IMR-90 (cell line): ENCODE measurements around the gene SAMD11. TPM values are rescaled to one million over a fixed set of nuclear protein-coding genes. Genes with fewer than 3 reads are reported as not detected.

Source experiments
- ATAC-seq: fragments of 200-7000 bp; cut with Tn5 transposase; 2 replicates; pipeline ENCODE4 v1.9.1; 2020; ENCODE audit warnings: low read depth, mild to moderate bottlenecking, moderate library complexity
- BruUV-seq: library from RNA; stranded (reverse); fragments of 400-500 nt; replicated peaks from 2 replicates; lab custom pipeline; 2021; lab: Mats Ljungman, UMichigan
- CTCF ChIA-PET: fragments of 300-600 bp; formaldehyde crosslinking; extraction: SDS; loops from one replicate; lab custom pipeline; 2021; ENCODE audit warnings: antibody characterized with exemption; lab: Yijun Ruan, JAX
- POLR2A ChIA-PET: fragments of 300-600 bp; sonication (Branson Sonifier 250); formaldehyde crosslinking; loops from one replicate; lab custom pipeline; 2022; ENCODE audit warnings: antibody characterized with exemption; ENCODE audit not compliant: unreplicated experiment; lab: Charles Lee
- DNase-seq: peaks from one replicate; pipeline ENCODE4 v3.0.0; 2013
- H2AFZ ChIP-seq: replicated peaks from 2 replicates; pipeline ENCODE3; 2013; ENCODE audit warnings: low read length, mild to moderate bottlenecking; ENCODE audit not compliant: poor library complexity
- H2AK5ac ChIP-seq: 2 replicates; pipeline ENCODE4 v1.6.1; 2013; ENCODE audit warnings: low read depth, low read length, inconsistent platforms
- H2AK9ac ChIP-seq: replicated peaks from 2 replicates; pipeline ENCODE3; 2013; ENCODE audit warnings: mild to moderate bottlenecking, low read depth, low read length, moderate library complexity; ENCODE audit not compliant: poor library complexity
- H2BK120ac ChIP-seq: 2 replicates; pipeline ENCODE4 v1.6.1; 2013; ENCODE audit warnings: low read depth, low read length, inconsistent platforms
- H2BK15ac ChIP-seq: 3 replicates; pipeline ENCODE4 v1.6.1; 2013; ENCODE audit warnings: low read depth, low read length, inconsistent platforms
- H2BK20ac ChIP-seq: 2 replicates; pipeline ENCODE4 v1.6.1; 2013; ENCODE audit warnings: low read depth, mild to moderate bottlenecking, inconsistent platforms, low read length, moderate library complexity
- H2BK5ac ChIP-seq: 2 replicates; pipeline ENCODE4 v1.6.1; 2013; ENCODE audit warnings: mild to moderate bottlenecking, low read depth, low read length, inconsistent platforms; ENCODE audit not compliant: poor library complexity, severe bottlenecking
- H3K14ac ChIP-seq: replicated peaks from 2 replicates; pipeline ENCODE4 v1.6.1; 2013; ENCODE audit warnings: low read depth, low read length, inconsistent platforms
- H3K18ac ChIP-seq: 2 replicates; pipeline ENCODE4 v1.6.1; 2013; ENCODE audit warnings: low read depth, low read length, control low read depth
- H3K23ac ChIP-seq: 2 replicates; pipeline ENCODE4 v1.6.1; 2013; ENCODE audit warnings: low read depth, low read length, inconsistent platforms
- H3K27ac ChIP-seq: 2 replicates; pipeline ENCODE4 v1.5.1; 2013; ENCODE audit warnings: mild to moderate bottlenecking, control low read depth, low read length; ENCODE audit not compliant: insufficient read depth
- H3K27me3 ChIP-seq: 2 replicates; pipeline ENCODE4 v1.6.1; 2013; ENCODE audit warnings: low read length; ENCODE audit not compliant: control insufficient read depth, insufficient read depth
- H3K36me3 ChIP-seq: 2 replicates; pipeline ENCODE4 v1.6.1; 2013; ENCODE audit warnings: low read length, mixed read lengths; ENCODE audit not compliant: control insufficient read depth, insufficient read depth
- H3K4ac ChIP-seq: 2 replicates; pipeline ENCODE4 v1.6.1; 2013; ENCODE audit warnings: low read depth, low read length, inconsistent platforms
- H3K4me1 ChIP-seq: 2 replicates; pipeline ENCODE4 v1.6.1; 2013; ENCODE audit warnings: low read length, mixed read lengths; ENCODE audit not compliant: control insufficient read depth, insufficient read depth
- H3K4me2 ChIP-seq: 2 replicates; pipeline ENCODE4 v1.6.1; 2013; ENCODE audit warnings: low read depth, mild to moderate bottlenecking, control low read depth, low read length, moderate library complexity
- H3K4me3 ChIP-seq: 2 replicates; pipeline ENCODE4 v1.5.1; 2013; ENCODE audit warnings: low read depth, mild to moderate bottlenecking, control low read depth, low read length, moderate library complexity; ENCODE audit not compliant: insufficient read depth
- H3K56ac ChIP-seq: 2 replicates; pipeline ENCODE4 v1.6.1; 2013; ENCODE audit warnings: low read length, inconsistent platforms; ENCODE audit not compliant: insufficient read depth; ENCODE audit errors: extremely low read depth
- H3K79me1 ChIP-seq, 2 experiments: 2 replicates each; pipeline ENCODE4 v1.6.1; 2013; ENCODE audit warnings: low read length in 2 of 2, inconsistent platforms in 1 of 2, low read depth in 1 of 2
- H3K9ac ChIP-seq: 2 replicates; pipeline ENCODE4 v1.6.1; 2013; ENCODE audit warnings: low read depth, low read length, control low read depth
- H3K9me1 ChIP-seq: 2 replicates; pipeline ENCODE4 v1.6.1; 2013; ENCODE audit warnings: low read length, inconsistent platforms; ENCODE audit not compliant: insufficient read depth
- H3K9me3 ChIP-seq: 2 replicates; pipeline ENCODE4 v1.6.1; 2013; ENCODE audit warnings: low read length; ENCODE audit not compliant: control insufficient read depth, insufficient read depth
- H4K20me1 ChIP-seq: 2 replicates; pipeline ENCODE4 v1.6.1; 2013; ENCODE audit warnings: low read length, inconsistent platforms; ENCODE audit not compliant: insufficient read depth
- H4K5ac ChIP-seq: 2 replicates; pipeline ENCODE4 v1.6.1; 2013; ENCODE audit warnings: mild to moderate bottlenecking, low read depth, low read length, control low read depth
- H4K8ac ChIP-seq, 2 experiments: 2 replicates each; pipeline ENCODE4 v1.6.1; 2013; ENCODE audit warnings: low read depth in 2 of 2, low read length in 2 of 2, control low read depth in 1 of 2, inconsistent platforms in 1 of 2
- H4K91ac ChIP-seq: 2 replicates; pipeline ENCODE4 v1.6.1; 2013; ENCODE audit warnings: low read depth, low read length, inconsistent platforms; ENCODE audit not compliant: insufficient read depth
- BHLHE40 ChIP-seq: fragments of 150-350 bp; IDR thresholded peaks from 2 replicates; pipeline ENCODE4 v1.6.1; 2016; ENCODE audit warnings: mild to moderate bottlenecking, low read depth, low read length
- CEBPB ChIP-seq: IDR thresholded peaks from 2 replicates; pipeline ENCODE4 v1.6.1; 2012; ENCODE audit warnings: low read depth, low read length, improper control_type of control experiment
- CHD1 ChIP-seq: IDR thresholded peaks from 2 replicates; pipeline ENCODE4 v1.6.1; 2012; ENCODE audit warnings: low read depth, low read length, improper control_type of control experiment
- FOS ChIP-seq: fragments of 150-350 bp; IDR thresholded peaks from 2 replicates; pipeline ENCODE4 v1.6.1; 2016; ENCODE audit warnings: low read depth, low read length
- MAFK ChIP-seq: IDR thresholded peaks from 2 replicates; pipeline ENCODE4 v1.6.1; 2012; ENCODE audit warnings: low read depth, low read length, improper control_type of control experiment
- MAZ ChIP-seq: IDR thresholded peaks from 2 replicates; pipeline ENCODE4 v1.6.1; 2012; ENCODE audit warnings: low read depth, mild to moderate bottlenecking, low read length, improper control_type of control experiment, moderate library complexity, borderline replicate concordance
- MXI1 ChIP-seq: IDR thresholded peaks from 2 replicates; pipeline ENCODE4 v1.6.1; 2012; ENCODE audit warnings: low read depth, mild to moderate bottlenecking, low read length, moderate library complexity, borderline replicate concordance
- NFE2L2 ChIP-seq: fragments of 150-350 bp; IDR thresholded peaks from 2 replicates; pipeline ENCODE4 v1.6.1; 2016; ENCODE audit warnings: low read depth, mild to moderate bottlenecking, low read length
- POLR2A ChIP-seq: IDR thresholded peaks from 2 replicates; pipeline ENCODE4 v1.6.1; 2012; ENCODE audit warnings: mild to moderate bottlenecking, low read depth, low read length
- RAD21 ChIP-seq: IDR thresholded peaks from 2 replicates; pipeline ENCODE4 v1.6.1; 2012; ENCODE audit warnings: low read length, improper control_type of control experiment
- RCOR1 ChIP-seq: IDR thresholded peaks from 2 replicates; pipeline ENCODE4 v1.6.1; 2012; ENCODE audit warnings: mild to moderate bottlenecking, low read length, improper control_type of control experiment; ENCODE audit not compliant: insufficient replicate concordance
- RFX5 ChIP-seq: IDR thresholded peaks from 2 replicates; pipeline ENCODE4 v1.8.0; 2012; ENCODE audit warnings: low read depth, mild to moderate bottlenecking, low read length, moderate library complexity
- SMC3 ChIP-seq: fragments of 150-350 bp; IDR thresholded peaks from 2 replicates; pipeline ENCODE4 v1.6.1; 2016; ENCODE audit warnings: low read depth, mild to moderate bottlenecking, antibody characterized with exemption, low read length, moderate library complexity
- WGBS, 2 experiments: methylation state at CpG; one replicate each; pipeline versions ENCODE4 v1.1.5 to v1.1.7; 2013; ENCODE audit warnings: missing lambda C conversion rate in 2 of 2; ENCODE audit not compliant: insufficient read length in 1 of 2; ENCODE audit errors: extremely low coverage in 2 of 2; 5-methylcytosine and 5-hydroxymethylcytosine counted together
- dilution Hi-C: fragments of 300-500 bp; cut with HindIII; formaldehyde crosslinking; loops from one replicate; pipeline ENCODE4 v1.14.3; 2018; ENCODE audit warnings: low sequenced_read_pairs; ENCODE audit not compliant: unreplicated experiment
- in situ Hi-C: fragments of 300-500 bp; cut with MboI; formaldehyde crosslinking; loops from 3 replicates; pipeline ENCODE4 v1.14.3; 2019; ENCODE audit warnings: low sequenced_read_pairs, inconsistent platforms, mixed read lengths
- intact Hi-C: fragments of 100-400 bp; cut with micrococcal nuclease; formaldehyde crosslinking; loops from 2 replicates; pipeline ENCODE4 v1.10.0; 2022
- polyA plus RNA-seq, 3 experiments: library from polyadenylated mRNA; depleted of rRNA; stranded (reverse); fragments of >200 nt; gene quantifications; 2 replicates each; pipeline ENCODE4 v1.2.3, GENCODE V29; 2012; ENCODE audit warnings: low replicate concordance in 1 of 3
- total RNA-seq: library from RNA; depleted of rRNA; stranded (reverse); fragments of >200 nt; gene quantifications from 2 replicates; pipeline ENCODE4 v1.2.3, GENCODE V29; 2012
- TF ChIP-seq, protein P1 (sequence below): conservative IDR thresholded peaks from 2 replicates; pipeline ENCODE4 v1.5.1; 2012; ENCODE audit warnings: mild to moderate bottlenecking, low read depth, low read length, improper control_type of control experiment

SAMD11 gene
- total and polyA plus RNA-seq, 2 of the 4 experiments (the other 2 are of a cell fraction): 5.9 to 22.9 TPM

DNA sequence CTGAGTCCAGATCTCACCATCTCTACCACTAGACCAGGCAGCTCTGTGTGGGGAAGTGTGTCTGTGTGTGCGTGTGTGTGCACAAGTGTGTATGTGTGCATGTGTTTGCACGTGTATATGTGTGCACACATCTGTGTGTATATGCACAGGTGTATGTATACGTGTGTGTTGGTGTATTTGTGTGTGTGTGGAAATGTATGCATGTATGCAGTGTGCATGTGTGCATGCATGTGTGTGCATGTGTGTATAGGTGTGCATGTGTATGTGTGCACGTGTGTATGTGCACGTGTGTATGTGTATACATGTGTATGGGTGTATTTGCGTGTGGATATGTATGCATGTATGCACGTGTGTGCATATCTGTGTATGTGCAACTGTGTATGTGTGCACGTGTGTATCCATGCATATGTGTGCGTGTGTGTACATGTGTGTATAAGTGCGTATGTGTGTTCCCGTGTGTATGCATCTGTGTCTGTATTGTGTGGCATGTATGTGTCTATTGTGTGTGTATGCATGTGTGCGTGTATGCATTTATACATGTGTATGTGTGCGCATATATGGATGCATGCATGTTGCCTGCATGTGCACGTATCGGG, 45.6 kb downstream of the SAMD11 start:
- no peak overlapping the region for H3K4me3 ChIP-seq
- H3K14ac ChIP-seq: no peak overlapping the region
- 92% methylated on average over 13 of the region's 15 CpGs; no CpG with 5 or more reads in 1 of the 2 experiments for WGBS, 2 experiments
- ChIA-PET CTCF (no interaction called here), POLR2A (no interaction called here)
- H2BK5ac ChIP-seq: no peak overlapping the region
- H3K79me1 ChIP-seq: peaks cover 0 to 10% of the 10 kb centered on the region in 2 experiments; a peak in 1 of 4 replicates
- no peak overlapping the region for H3K9ac ChIP-seq
- ATAC-seq (no peak), DNase-seq (no peak)
- H3K27me3 ChIP-seq: peaks cover 5% of the 10 kb centered on the region; the same call in 1 of the 2 replicates
- no peak overlapping the region for H3K56ac ChIP-seq
- H4K8ac ChIP-seq: no peak overlapping the region
- no peak for TF ChIP-seq RAD21
- TF ChIP-seq NFE2L2: no peak
- TF ChIP-seq MAFK: no peak
- TF ChIP-seq BHLHE40: no peak
- TF ChIP-seq, protein P1, sequence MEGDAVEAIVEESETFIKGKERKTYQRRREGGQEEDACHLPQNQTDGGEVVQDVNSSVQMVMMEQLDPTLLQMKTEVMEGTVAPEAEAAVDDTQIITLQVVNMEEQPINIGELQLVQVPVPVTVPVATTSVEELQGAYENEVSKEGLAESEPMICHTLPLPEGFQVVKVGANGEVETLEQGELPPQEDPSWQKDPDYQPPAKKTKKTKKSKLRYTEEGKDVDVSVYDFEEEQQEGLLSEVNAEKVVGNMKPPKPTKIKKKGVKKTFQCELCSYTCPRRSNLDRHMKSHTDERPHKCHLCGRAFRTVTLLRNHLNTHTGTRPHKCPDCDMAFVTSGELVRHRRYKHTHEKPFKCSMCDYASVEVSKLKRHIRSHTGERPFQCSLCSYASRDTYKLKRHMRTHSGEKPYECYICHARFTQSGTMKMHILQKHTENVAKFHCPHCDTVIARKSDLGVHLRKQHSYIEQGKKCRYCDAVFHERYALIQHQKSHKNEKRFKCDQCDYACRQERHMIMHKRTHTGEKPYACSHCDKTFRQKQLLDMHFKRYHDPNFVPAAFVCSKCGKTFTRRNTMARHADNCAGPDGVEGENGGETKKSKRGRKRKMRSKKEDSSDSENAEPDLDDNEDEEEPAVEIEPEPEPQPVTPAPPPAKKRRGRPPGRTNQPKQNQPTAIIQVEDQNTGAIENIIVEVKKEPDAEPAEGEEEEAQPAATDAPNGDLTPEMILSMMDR: no peak
- no peak for TF ChIP-seq POLR2A
- no peak for TF ChIP-seq SMC3
- TF ChIP-seq RFX5: no peak
- TF ChIP-seq CEBPB: no peak
- TF ChIP-seq MAZ: no peak
- no peak for TF ChIP-seq RCOR1
- TF ChIP-seq MXI1: no peak
- TF ChIP-seq CHD1: no peak
- no peak for TF ChIP-seq FOS
- H4K91ac ChIP-seq: no peak overlapping the region
- no peak overlapping the region for H3K23ac ChIP-seq
- no peak overlapping the region for H4K5ac ChIP-seq
- H3K9me3 ChIP-seq: no peaks in the 10 kb centered on the region
- no peak overlapping the region for H3K4me2 ChIP-seq
- BruUV-seq: no TSS peak
- H3K18ac ChIP-seq: no peak overlapping the region
- dilution Hi-C loops (no loop called here), in situ Hi-C loops (no loop called here), intact Hi-C loops (no loop called here)
- no peak overlapping the region for H2BK120ac ChIP-seq
- H3K27ac ChIP-seq: no peak overlapping the region
- H2BK15ac ChIP-seq: no peak overlapping the region
- no peak overlapping the region for H3K4ac ChIP-seq
- no peaks in the 10 kb centered on the region; the same call in 1 of the 2 replicates for H4K20me1 ChIP-seq
- H3K36me3 ChIP-seq: peaks cover 4% of the 10 kb centered on the region
- H3K4me1 ChIP-seq: peaks cover 6% of the 10 kb centered on the region; the same call in 1 of the 2 replicates
- no peak overlapping the region for H2AK5ac ChIP-seq
- peaks cover 6% of the 10 kb centered on the region for H3K9me1 ChIP-seq
- H2AK9ac ChIP-seq: no peak overlapping the region
- no peak overlapping the region for H2AFZ ChIP-seq
- H2BK20ac ChIP-seq: no peak overlapping the region
